Measurements from ENCODE around the gene ARPC4. TPM values are rescaled to one million over a fixed set of nuclear protein-coding genes. Genes with fewer than 3 reads are reported as not detected.

ARPC4 gene
- polyA plus RNA-seq, 2 of the 4 experiments (the other 2 are of a cell fraction), result 140 to 298 TPM

DNA sequence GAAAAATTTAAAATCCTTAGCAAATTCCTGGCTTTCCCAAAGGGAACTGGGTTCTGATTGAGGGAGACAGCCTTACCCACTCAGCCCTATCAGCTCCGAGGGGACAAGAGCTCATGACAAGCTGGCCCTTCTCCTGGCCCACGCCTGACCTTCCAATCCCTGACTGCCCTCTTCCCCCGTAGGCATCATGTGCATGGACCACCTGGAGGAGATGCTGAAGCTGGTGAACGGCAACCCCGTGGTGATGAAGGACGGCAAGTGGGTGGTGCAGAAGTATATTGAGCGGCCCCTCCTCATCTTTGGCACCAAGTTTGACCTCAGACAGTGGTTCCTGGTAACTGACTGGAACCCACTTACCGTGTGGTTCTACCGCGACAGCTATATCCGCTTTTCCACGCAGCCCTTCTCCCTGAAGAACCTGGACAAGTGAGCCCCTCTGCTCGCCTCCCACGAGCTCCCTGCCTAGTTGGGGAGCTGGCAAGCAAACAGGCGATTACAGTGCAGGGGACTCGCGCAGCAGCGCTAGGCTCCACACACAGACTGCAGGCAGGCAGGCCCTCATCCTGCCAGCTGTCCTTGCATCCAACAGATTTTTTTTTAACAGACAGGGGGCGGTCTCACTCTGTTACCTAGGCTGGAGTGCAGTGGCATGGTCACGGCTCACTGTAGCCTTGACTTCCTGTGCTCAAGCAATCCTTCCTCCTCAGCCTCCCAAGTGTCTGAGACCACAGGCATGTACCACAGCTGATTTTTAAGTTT, 34.1 kb downstream of the ARPC4 start:
- H3K27ac ChIP-seq, result no peak overlapping the region
- POLR2A ChIA-PET, result interaction anchor here (0.6 to 1.3 kb wide), 2 partner anchors 119 to 323 kb away, joined by 3 to 4 read pairs; no protein-coding TSS in a partner anchor
- H3K4me2 ChIP-seq, result no peak overlapping the region
- TF ChIP-seq JUNB (IDR thresholded peaks at IDR 0.05), result no peak
- no peak for TF ChIP-seq RNF2 (IDR thresholded peaks at IDR 0.05; ENCODE audit: borderline replicate concordance, low read depth)
- no peak for TF ChIP-seq FOXS1 (CRISPR knock-in tag; IDR thresholded peaks at IDR 0.05)
- TF ChIP-seq CHD4 (IDR thresholded peaks at IDR 0.05; ENCODE audit: borderline replicate concordance), result no peak
- no peak for TF ChIP-seq RFX5 (IDR thresholded peaks at IDR 0.05)
- no peak for TF ChIP-seq TP53 (CRISPR knock-in tag; IDR thresholded peaks at IDR 0.05)
- no peak for TF ChIP-seq SREBF2 (IDR thresholded peaks at IDR 0.05)
- TF ChIP-seq, protein P1, sequence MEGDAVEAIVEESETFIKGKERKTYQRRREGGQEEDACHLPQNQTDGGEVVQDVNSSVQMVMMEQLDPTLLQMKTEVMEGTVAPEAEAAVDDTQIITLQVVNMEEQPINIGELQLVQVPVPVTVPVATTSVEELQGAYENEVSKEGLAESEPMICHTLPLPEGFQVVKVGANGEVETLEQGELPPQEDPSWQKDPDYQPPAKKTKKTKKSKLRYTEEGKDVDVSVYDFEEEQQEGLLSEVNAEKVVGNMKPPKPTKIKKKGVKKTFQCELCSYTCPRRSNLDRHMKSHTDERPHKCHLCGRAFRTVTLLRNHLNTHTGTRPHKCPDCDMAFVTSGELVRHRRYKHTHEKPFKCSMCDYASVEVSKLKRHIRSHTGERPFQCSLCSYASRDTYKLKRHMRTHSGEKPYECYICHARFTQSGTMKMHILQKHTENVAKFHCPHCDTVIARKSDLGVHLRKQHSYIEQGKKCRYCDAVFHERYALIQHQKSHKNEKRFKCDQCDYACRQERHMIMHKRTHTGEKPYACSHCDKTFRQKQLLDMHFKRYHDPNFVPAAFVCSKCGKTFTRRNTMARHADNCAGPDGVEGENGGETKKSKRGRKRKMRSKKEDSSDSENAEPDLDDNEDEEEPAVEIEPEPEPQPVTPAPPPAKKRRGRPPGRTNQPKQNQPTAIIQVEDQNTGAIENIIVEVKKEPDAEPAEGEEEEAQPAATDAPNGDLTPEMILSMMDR (IDR thresholded peaks at IDR 0.05), result peak; percentile 46
- TF ChIP-seq, protein P2, sequence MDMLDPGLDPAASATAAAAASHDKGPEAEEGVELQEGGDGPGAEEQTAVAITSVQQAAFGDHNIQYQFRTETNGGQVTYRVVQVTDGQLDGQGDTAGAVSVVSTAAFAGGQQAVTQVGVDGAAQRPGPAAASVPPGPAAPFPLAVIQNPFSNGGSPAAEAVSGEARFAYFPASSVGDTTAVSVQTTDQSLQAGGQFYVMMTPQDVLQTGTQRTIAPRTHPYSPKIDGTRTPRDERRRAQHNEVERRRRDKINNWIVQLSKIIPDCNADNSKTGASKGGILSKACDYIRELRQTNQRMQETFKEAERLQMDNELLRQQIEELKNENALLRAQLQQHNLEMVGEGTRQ (IDR thresholded peaks at IDR 0.05), result no peak
- peak; percentile 49; the same call in 2 of the 3 replicates for TF ChIP-seq SMC3 (IDR thresholded peaks at IDR 0.05)
- TF ChIP-seq, protein P3, sequence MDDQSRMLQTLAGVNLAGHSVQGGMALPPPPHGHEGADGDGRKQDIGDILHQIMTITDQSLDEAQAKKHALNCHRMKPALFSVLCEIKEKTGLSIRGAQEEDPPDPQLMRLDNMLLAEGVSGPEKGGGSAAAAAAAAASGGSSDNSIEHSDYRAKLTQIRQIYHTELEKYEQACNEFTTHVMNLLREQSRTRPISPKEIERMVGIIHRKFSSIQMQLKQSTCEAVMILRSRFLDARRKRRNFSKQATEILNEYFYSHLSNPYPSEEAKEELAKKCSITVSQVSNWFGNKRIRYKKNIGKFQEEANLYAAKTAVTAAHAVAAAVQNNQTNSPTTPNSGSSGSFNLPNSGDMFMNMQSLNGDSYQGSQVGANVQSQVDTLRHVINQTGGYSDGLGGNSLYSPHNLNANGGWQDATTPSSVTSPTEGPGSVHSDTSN (IDR thresholded peaks at IDR 0.05), result no peak
- TF ChIP-seq RAD21 (conservative IDR thresholded peaks at IDR 0.05 in 1 of 2, IDR thresholded peaks at IDR 0.05 in 1 of 2), result peak; percentile 52 to 67
- TF ChIP-seq MYC (IDR thresholded peaks at IDR 0.05; ENCODE audit: borderline replicate concordance, low read length), result no peak
- FAIRE-seq, result no peak
- no peaks in the 10 kb centered on the region for H3K9me3 ChIP-seq
- H3K4me3 ChIP-seq, result no peak overlapping the region
- ATAC-seq, result peak; percentile 87 to 93
- no peaks in the 10 kb centered on the region for H3K4me1 ChIP-seq
- CTCF ChIA-PET, result interaction anchor here (0.6 to 5.2 kb wide), 17 partner anchors 9 to 474 kb away, joined by 3 to 30 read pairs (median 5); no protein-coding TSS in a partner anchor
- WGBS (ENCODE audit: missing lambda C conversion rate), result 64% methylated on average over 20 of the region's 20 CpGs
- peak; percentile 44 to 69 for DNase-seq (ENCODE audit: low read depth in 1 of 2, low spot score in 1 of 2)

DNA sequence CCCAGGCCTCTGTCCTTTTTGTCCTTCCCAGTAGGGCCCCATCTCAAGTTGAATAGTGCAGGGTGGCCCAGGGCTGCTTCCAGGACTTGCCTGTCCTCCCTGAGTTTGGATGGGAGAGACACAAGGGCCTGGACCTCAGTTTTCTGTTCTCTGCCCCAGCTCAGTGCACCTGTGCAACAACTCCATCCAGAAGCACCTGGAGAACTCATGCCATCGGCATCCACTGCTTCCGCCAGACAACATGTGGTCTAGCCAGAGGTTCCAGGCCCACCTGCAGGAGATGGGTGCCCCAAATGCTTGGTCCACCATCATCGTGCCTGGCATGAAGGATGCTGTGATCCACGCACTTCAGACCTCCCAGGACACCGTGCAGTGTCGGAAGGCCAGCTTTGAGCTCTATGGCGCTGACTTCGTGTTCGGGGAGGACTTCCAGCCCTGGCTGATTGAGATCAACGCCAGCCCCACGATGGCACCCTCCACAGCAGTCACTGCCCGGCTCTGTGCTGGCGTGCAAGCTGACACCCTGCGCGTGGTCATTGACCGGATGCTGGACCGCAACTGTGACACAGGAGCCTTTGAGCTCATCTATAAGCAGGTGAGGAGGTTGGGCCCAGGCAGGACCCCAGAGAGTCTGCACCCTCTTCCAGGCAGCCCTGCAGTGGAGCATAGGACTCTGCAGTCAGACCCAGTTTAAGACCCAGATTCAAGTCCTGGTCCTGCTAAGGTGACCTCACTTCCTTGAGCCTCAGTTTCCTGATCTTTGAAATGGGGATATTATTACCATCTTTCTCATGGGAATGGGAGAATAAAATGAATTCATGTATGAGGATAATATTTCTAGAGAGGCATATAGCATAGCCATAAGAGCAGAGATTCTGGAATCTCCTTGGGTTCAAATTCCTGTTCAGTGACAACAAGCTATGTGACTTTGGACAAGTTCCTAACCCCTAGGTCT, 36.2 kb downstream of the ARPC4 start:
- ChIA-PET CTCF (interaction anchor here (0.8 to 5.2 kb wide), 7 partner anchors 7 to 193 kb away, joined by 3 to 30 read pairs (median 7); no protein-coding TSS in a partner anchor), POLR2A (interaction anchor here (0.5 kb wide), 1 partner anchor 327 kb away, joined by 4 read pairs; no protein-coding TSS in a partner anchor)
- Histone ChIP-seq H3K4me2 (no peak overlapping the region), H3K9me3 (no peaks in the 10 kb centered on the region), H3K27ac (no peak overlapping the region), H3K4me1 (no peaks in the 10 kb centered on the region), H3K4me3 (no peak overlapping the region)
- FAIRE-seq (no peak), ATAC-seq (no peak), DNase-seq (ENCODE audit: low read depth in 1 of 2, low spot score in 1 of 2) (no peak)
- 90% methylated on average over 14 of the region's 17 CpGs for WGBS (ENCODE audit: missing lambda C conversion rate)
- TF ChIP-seq, protein P2 (IDR thresholded peaks at IDR 0.05), result no peak
- no peak for TF ChIP-seq ZC3H11A (IDR thresholded peaks at IDR 0.05)
- TF ChIP-seq, protein P4, sequence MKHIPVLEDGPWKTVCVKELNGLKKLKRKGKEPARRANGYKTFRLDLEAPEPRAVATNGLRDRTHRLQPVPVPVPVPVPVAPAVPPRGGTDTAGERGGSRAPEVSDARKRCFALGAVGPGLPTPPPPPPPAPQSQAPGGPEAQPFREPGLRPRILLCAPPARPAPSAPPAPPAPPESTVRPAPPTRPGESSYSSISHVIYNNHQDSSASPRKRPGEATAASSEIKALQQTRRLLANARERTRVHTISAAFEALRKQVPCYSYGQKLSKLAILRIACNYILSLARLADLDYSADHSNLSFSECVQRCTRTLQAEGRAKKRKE (CRISPR knock-in tag; IDR thresholded peaks at IDR 0.05; ENCODE audit: low read depth), result no peak
- no peak for TF ChIP-seq EP300 (IDR thresholded peaks at IDR 0.05)
- TF ChIP-seq, protein P3 (IDR thresholded peaks at IDR 0.05), result no peak
- TF ChIP-seq, protein P5, sequence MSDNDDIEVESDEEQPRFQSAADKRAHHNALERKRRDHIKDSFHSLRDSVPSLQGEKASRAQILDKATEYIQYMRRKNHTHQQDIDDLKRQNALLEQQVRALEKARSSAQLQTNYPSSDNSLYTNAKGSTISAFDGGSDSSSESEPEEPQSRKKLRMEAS (IDR thresholded peaks at IDR 0.05), result no peak
- no peak for TF ChIP-seq MAFK (IDR thresholded peaks at IDR 0.05; ENCODE audit: partially characterized antibody)
- TF ChIP-seq HOXB5 (CRISPR knock-in tag; IDR thresholded peaks at IDR 0.05), result no peak
- TF ChIP-seq CEBPB (IDR thresholded peaks at IDR 0.05), result no peak

All from A549 (cell line).